Coronary artery (tissue), 2 donors: ENCODE measurements around the gene MRM3.

Experiments
- DNase-seq: peaks from one replicate; pipeline ENCODE4 v3.0.0-alpha.2; 2017; ENCODE audit warnings: low spot score
- H3K27ac ChIP-seq, 2 donors: fragments of 200-600 bp; sonication (generic); one replicate each; pipeline ENCODE4 v1.5.1; 2016 to 2019
- H3K4me3 ChIP-seq: fragments of 200-600 bp; sonication (generic); 2 replicates; pipeline ENCODE4 v1.5.1; 2016; ENCODE audit warnings: mild to moderate bottlenecking, moderate library complexity
- CTCF ChIP-seq: fragments of 200-600 bp; sonication (generic); IDR thresholded peaks from one replicate; pipeline ENCODE4 v1.5.1; 2019; ENCODE audit warnings: antibody characterized with exemption

Gene MRM3

GRCh38 chr17:781805-782731 is at the start of gene MRM3, which contains the start of gene GLOD4:
Gene MRM3, plus strand, starts transcription at chr17:782353. Its CDS starts 26 bp downstream, at chr17:782379.
Gene GLOD4, minus strand, starts transcription at chr17:782280. Its CDS starts 25 bp downstream, at chr17:782255.
- peak; percentile 92 for DNase-seq
- H3K27ac ChIP-seq = peak within 1 kb of the TSS; percentile 71 to 89
- peak within 1 kb of the TSS; percentile 98 for H3K4me3 ChIP-seq
- no peak for TF ChIP-seq CTCF

- DNase-seq = no peak
- H3K27ac ChIP-seq = peak overlapping the region; percentile 25 to 88
- H3K4me3 ChIP-seq = peak overlapping the region; percentile 92
- no peak for TF ChIP-seq CTCF
Measured at GRCh38 chr17:732902-733720, 49.0 kb upstream of the MRM3 start.

GRCh38 chr17:733743-734142 is 48.4 kb upstream of the MRM3 start:
- DNase-seq = no peak
- no peak overlapping the region for H3K27ac ChIP-seq
- no peak for TF ChIP-seq CTCF
- H3K4me3 ChIP-seq = peak overlapping the region; percentile 92

- DNase-seq = no peak
- no peak overlapping the region for H3K4me3 ChIP-seq
- no peak overlapping the region for H3K27ac ChIP-seq
- no peak for TF ChIP-seq CTCF
Measured at GRCh38 chr17:737561-738113, 44.5 kb upstream of the MRM3 start.

GRCh38 chr17:740240-741017 is 41.7 kb upstream of the MRM3 start:
- no peak for DNase-seq
- Histone ChIP-seq H3K4me3 (no peak overlapping the region), H3K27ac (no peak overlapping the region)
- TF ChIP-seq CTCF = no peak

- TF ChIP-seq CTCF = no peak
- Histone ChIP-seq H3K4me3 (no peak overlapping the region), H3K27ac (no peak overlapping the region)
- no peak for DNase-seq
Measured at GRCh38 chr17:742147-742793, 39.9 kb upstream of the MRM3 start.
